Measurements from ENCODE around the gene CD244.

DNA sequence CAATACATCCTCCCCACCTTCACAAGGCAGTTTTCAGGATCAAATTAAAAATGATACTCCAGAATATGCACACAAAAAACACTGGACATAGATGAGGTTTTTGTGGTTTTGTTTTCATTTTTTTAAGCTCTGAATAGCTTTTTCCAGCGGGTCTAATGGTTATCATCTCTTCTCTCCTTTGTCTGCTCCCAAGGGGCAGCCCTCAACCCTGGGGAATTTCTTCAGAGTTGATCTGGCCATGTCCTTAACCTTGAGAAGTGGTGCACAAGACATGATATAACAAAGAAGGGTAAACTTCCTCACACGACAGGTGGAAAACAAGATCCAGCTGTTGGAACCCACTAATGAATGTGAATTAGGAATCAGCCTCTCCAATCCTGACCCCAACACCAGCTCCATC lies 1.5 kb upstream of the CD244 start:
- TF ChIP-seq, protein P1, sequence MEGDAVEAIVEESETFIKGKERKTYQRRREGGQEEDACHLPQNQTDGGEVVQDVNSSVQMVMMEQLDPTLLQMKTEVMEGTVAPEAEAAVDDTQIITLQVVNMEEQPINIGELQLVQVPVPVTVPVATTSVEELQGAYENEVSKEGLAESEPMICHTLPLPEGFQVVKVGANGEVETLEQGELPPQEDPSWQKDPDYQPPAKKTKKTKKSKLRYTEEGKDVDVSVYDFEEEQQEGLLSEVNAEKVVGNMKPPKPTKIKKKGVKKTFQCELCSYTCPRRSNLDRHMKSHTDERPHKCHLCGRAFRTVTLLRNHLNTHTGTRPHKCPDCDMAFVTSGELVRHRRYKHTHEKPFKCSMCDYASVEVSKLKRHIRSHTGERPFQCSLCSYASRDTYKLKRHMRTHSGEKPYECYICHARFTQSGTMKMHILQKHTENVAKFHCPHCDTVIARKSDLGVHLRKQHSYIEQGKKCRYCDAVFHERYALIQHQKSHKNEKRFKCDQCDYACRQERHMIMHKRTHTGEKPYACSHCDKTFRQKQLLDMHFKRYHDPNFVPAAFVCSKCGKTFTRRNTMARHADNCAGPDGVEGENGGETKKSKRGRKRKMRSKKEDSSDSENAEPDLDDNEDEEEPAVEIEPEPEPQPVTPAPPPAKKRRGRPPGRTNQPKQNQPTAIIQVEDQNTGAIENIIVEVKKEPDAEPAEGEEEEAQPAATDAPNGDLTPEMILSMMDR (conservative IDR thresholded peaks at IDR 0.05; ENCODE audit: low read length), result no peak
- no peak for TF ChIP-seq EZH2phosphoT487 (IDR thresholded peaks at IDR 0.05; ENCODE audit: borderline replicate concordance, low read depth, low read length)
